GM13977 (cell line): ENCODE results near the gene OSER1.
"Not testable (repeated sequence)": the region's sequence is repeated elsewhere in the genome, so short reads cannot be mapped to it uniquely, and the experiment has no call there.

Experiments used
- DNase-seq: peaks from one replicate; pipeline ENCODE4 v3.0.0; 2012; ENCODE audit warnings: low spot score
- in situ Hi-C: fragments of 300-500 bp; cut with MboI; formaldehyde crosslinking; loops from one replicate; pipeline ENCODE4 v1.12.0; 2022; ENCODE audit warnings: low sequenced_read_pairs, low pct_unique_long_range_greater_than_20kb, mixed read lengths, inconsistent platforms; ENCODE audit not compliant: unreplicated experiment
- TF ChIP-seq, protein P1 (sequence below): IDR thresholded peaks from 2 replicates; pipeline ENCODE4 v1.5.1; 2012; ENCODE audit warnings: mild to moderate bottlenecking, control low read depth; ENCODE audit not compliant: insufficient read depth; ENCODE audit errors: extremely low read depth, missing control alignments

OSER1 gene

GRCh38 chr20:44199877-44200276 is 10.7 kb downstream of the OSER1 start:
- TF ChIP-seq, protein P1, sequence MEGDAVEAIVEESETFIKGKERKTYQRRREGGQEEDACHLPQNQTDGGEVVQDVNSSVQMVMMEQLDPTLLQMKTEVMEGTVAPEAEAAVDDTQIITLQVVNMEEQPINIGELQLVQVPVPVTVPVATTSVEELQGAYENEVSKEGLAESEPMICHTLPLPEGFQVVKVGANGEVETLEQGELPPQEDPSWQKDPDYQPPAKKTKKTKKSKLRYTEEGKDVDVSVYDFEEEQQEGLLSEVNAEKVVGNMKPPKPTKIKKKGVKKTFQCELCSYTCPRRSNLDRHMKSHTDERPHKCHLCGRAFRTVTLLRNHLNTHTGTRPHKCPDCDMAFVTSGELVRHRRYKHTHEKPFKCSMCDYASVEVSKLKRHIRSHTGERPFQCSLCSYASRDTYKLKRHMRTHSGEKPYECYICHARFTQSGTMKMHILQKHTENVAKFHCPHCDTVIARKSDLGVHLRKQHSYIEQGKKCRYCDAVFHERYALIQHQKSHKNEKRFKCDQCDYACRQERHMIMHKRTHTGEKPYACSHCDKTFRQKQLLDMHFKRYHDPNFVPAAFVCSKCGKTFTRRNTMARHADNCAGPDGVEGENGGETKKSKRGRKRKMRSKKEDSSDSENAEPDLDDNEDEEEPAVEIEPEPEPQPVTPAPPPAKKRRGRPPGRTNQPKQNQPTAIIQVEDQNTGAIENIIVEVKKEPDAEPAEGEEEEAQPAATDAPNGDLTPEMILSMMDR: no peak
- in situ Hi-C loops: no loop called here
- DNase-seq: no peak

DNA sequence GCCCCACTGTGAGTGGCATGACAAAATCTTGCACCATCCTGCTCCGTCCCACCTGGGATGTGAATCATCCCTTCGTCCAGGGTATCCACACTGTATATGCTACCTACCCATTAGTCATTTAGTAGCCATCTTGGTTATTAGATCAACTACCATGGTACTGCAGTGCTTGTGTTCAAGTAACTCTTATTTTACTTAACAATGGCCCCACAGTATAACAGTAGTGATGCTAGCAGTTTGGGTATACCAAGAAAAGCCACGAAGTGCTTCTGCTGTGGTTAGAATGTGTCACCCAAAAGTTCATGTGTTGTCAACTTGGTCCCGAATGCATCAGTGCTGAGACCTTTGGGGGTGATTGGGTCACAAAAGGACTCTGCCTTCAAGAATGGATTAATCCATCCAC is 11.7 kb downstream of the OSER1 start:
- in situ Hi-C loops: no loop called here
- no peak for DNase-seq
- TF ChIP-seq, protein P1: no peak

- in situ Hi-C loops: no loop called here
- DNase-seq: no peak
- TF ChIP-seq, protein P1: no peak
Observed at GRCh38 chr20:44196271-44196670, 14.3 kb downstream of the OSER1 start.

- in situ Hi-C loops: no loop called here
- DNase-seq: no peak
- TF ChIP-seq, protein P1: no peak
Observed at GRCh38 chr20:44195605-44196004, 15.0 kb downstream of the OSER1 start.

GRCh38 chr20:44193801-44194200 is 16.8 kb downstream of the OSER1 start:
- TF ChIP-seq, protein P1: no peak
- DNase-seq: no peak
- in situ Hi-C loops: no loop called here

DNA sequence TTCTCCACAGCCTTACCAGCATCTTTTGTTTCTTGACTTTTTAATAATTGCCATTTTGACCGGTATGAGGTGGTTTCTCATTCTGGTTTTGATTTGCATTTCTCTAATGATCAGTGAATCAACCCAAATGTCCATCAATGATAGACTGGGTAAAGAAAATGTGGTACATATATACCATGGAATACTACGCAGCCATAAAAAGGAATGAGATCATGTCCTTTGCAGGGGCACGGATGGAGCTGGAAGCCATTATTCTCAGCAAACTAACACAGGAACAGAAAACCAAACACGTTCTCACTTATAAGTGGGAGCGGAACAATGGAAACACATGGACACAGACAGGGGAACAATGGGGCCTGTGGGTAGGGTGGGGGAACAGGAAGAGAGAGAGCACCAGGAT is 18.9 kb downstream of the OSER1 start:
- in situ Hi-C loops, DNase-seq: not testable (repeated sequence)

DNA sequence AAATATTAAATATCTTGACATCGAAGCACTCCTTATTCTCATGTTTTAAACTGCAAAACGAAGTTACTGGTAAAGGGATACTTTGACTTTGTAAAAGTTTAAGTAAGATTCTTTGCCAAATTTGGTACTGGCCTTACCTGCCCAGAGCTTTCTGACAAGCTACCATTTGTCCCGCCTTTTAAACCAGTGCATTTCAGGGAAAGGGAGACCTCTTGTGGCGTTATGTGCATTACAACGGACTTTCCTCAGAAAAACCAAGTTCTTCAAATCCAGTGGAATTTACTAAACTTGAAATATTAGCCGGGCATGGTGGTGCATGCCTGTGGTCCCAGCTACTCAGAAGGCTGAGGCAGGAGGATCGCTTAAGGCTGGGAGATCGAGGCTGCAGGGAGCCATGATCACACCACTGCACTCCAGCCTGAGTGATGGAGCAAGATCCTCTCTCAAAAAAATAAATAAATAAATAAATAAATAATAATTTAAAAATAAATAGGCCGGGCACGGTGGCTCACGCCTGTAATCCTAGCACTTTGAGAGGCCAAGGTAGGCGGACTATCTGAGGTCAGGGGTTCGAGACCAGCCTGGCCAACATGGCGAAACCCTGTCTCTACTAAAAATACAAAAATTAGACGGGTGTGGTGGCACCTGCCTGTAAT is 20.2 kb downstream of the OSER1 start:
- in situ Hi-C loops: not testable (repeated sequence)
- peak; percentile 78 for DNase-seq
- TF ChIP-seq, protein P1: peak; percentile 73
